ENCODE results near the gene ABRAXAS1. TPM values are rescaled to one million over a fixed set of nuclear protein-coding genes. Genes with fewer than 3 reads are reported as not detected.

ABRAXAS1 gene
- total and polyA plus RNA-seq, 2 of the 13 experiments (the other 11 are each of a cell fraction or from before 2014, with no cell fraction given): 14.1 to 14.7 TPM

DNA sequence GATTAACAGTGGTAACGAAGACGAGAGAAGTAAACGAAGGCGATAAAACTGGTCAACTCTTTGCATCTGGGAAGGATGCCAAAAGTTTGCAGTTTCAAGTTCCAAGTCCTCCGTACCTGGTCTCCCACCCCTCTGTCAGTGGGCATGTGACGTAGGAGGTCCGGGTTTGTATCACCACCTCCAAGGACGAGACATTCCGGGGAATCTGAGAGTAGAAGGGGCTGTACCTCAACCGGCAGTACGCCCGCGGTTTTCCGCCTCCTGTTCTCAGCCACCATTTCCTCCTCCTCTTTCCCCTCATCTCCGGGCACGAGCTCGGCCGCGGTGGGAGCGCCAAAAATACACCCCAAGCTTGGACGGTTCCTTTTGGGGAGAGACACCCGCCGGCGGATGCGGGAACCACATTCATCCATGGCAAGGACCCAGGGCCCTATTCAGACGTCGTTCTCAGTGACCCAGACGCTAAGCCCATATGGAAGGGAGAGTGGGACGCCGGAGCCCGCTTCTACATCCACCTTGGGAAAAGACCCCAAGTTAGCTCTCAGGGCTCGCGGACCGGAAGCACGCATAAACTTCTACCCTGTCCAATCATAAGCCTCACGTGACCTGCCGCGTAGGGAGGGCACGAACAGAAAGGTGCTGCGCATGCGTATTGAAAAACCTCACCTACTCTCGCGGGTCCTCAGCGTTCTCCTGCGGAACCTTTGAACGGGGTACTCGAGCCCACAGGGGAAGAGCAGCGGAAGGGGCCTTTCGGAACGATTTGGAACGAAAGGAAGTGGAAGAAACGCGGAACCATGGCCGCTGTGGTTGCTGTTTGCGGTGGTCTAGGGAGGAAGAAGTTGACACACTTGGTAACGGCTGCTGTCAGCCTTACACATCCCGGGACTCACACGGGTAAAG, 29.4 kb downstream of the ABRAXAS1 start, which contains the start of the genes HELQ and MRPS18C (continued):
- TF ChIP-seq, protein P1, sequence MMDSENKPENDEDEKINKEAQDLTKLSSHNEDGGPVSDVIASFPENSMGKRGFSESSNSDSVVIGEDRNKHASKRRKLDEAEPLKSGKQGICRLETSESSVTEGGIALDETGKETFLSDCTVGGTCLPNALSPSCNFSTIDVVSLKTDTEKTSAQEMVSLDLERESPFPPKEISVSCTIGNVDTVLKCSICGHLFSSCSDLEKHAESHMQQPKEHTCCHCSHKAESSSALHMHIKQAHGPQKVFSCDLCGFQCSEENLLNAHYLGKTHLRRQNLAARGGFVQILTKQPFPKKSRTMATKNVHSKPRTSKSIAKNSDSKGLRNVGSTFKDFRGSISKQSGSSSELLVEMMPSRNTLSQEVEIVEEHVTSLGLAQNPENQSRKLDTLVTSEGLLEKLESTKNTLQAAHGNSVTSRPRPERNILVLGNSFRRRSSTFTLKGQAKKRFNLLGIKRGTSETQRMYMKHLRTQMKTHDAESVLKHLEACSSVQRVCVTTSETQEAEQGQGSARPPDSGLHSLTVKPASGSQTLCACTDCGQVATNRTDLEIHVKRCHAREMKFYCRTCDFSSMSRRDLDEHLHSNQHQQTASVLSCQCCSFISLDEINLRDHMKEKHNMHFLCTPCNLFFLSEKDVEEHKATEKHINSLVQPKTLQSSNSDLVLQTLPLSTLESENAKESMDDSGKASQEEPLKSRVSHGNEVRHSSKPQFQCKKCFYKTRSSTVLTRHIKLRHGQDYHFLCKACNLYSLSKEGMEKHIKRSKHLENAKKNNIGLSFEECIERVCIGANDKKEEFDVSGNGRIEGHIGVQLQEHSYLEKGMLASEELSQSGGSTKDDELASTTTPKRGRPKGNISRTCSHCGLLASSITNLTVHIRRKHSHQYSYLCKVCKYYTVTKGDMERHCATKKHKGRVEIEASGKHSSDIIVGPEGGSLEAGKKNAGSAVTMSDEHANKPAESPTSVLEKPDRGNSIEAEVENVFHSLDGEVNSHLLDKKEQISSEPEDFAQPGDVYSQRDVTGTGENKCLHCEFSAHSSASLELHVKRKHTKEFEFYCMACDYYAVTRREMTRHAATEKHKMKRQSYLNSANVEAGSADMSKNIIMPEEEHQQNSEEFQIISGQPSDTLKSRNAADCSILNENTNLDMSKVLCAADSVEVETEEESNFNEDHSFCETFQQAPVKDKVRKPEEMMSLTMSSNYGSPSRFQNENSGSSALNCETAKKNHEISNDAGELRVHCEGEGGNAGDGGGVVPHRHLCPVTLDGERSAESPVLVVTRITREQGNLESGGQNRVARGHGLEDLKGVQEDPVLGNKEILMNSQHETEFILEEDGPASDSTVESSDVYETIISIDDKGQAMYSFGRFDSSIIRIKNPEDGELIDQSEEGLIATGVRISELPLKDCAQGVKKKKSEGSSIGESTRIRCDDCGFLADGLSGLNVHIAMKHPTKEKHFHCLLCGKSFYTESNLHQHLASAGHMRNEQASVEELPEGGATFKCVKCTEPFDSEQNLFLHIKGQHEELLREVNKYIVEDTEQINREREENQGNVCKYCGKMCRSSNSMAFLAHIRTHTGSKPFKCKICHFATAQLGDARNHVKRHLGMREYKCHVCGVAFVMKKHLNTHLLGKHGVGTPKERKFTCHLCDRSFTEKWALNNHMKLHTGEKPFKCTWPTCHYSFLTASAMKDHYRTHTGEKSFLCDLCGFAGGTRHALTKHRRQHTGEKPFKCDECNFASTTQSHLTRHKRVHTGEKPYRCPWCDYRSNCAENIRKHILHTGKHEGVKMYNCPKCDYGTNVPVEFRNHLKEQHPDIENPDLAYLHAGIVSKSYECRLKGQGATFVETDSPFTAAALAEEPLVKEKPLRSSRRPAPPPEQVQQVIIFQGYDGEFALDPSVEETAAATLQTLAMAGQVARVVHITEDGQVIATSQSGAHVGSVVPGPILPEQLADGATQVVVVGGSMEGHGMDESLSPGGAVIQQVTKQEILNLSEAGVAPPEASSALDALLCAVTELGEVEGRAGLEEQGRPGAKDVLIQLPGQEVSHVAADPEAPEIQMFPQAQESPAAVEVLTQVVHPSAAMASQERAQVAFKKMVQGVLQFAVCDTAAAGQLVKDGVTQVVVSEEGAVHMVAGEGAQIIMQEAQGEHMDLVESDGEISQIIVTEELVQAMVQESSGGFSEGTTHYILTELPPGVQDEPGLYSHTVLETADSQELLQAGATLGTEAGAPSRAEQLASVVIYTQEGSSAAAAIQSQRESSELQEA (CRISPR knock-in tag; IDR thresholded peaks at IDR 0.05; ENCODE audit: not compliant biosample characterization): no peak
- TF ChIP-seq, protein P2, sequence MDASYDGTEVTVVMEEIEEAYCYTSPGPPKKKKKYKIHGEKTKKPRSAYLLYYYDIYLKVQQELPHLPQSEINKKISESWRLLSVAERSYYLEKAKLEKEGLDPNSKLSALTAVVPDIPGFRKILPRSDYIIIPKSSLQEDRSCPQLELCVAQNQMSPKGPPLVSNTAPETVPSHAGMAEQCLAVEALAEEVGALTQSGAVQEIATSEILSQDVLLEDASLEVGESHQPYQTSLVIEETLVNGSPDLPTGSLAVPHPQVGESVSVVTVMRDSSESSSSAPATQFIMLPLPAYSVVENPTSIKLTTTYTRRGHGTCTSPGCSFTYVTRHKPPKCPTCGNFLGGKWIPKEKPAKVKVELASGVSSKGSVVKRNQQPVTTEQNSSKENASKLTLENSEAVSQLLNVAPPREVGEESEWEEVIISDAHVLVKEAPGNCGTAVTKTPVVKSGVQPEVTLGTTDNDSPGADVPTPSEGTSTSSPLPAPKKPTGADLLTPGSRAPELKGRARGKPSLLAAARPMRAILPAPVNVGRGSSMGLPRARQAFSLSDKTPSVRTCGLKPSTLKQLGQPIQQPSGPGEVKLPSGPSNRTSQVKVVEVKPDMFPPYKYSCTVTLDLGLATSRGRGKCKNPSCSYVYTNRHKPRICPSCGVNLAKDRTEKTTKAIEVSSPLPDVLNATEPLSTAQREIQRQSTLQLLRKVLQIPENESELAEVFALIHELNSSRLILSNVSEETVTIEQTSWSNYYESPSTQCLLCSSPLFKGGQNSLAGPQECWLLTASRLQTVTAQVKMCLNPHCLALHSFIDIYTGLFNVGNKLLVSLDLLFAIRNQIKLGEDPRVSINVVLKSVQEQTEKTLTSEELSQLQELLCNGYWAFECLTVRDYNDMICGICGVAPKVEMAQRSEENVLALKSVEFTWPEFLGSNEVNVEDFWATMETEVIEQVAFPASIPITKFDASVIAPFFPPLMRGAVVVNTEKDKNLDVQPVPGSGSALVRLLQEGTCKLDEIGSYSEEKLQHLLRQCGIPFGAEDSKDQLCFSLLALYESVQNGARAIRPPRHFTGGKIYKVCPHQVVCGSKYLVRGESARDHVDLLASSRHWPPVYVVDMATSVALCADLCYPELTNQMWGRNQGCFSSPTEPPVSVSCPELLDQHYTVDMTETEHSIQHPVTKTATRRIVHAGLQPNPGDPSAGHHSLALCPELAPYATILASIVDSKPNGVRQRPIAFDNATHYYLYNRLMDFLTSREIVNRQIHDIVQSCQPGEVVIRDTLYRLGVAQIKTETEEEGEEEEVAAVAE (CRISPR knock-in tag; IDR thresholded peaks at IDR 0.05; ENCODE audit: borderline replicate concordance): peak; percentile 90
- TF ChIP-seq ZNF451 (CRISPR knock-in tag; IDR thresholded peaks at IDR 0.05): no peak
- no peak for TF ChIP-seq ZNF180 (CRISPR knock-in tag; IDR thresholded peaks at IDR 0.05; ENCODE audit: borderline replicate concordance, low read depth)
- TF ChIP-seq, protein P3, sequence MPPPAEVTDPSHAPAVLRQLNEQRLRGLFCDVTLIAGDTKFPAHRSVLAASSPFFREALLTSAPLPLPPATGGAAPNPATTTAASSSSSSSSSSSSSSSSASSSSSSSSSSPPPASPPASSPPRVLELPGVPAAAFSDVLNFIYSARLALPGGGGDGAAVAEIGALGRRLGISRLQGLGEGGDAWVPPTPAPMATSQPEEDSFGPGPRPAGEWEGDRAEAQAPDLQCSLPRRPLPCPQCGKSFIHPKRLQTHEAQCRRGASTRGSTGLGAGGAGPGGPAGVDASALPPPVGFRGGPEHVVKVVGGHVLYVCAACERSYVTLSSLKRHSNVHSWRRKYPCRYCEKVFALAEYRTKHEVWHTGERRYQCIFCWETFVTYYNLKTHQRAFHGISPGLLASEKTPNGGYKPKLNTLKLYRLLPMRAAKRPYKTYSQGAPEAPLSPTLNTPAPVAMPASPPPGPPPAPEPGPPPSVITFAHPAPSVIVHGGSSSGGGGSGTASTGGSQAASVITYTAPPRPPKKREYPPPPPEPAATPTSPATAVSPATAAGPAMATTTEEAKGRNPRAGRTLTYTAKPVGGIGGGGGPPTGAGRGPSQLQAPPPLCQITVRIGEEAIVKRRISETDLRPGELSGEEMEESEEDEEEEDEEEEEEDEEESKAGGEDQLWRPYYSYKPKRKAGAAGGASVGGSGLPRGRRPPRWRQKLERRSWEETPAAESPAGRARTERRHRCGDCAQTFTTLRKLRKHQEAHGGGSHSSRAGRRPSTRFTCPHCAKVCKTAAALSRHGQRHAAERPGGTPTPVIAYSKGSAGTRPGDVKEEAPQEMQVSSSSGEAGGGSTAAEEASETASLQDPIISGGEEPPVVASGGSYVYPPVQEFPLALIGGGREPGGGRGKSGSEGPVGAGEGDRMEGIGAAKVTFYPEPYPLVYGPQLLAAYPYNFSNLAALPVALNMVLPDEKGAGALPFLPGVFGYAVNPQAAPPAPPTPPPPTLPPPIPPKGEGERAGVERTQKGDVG (CRISPR knock-in tag; IDR thresholded peaks at IDR 0.05; ENCODE audit: borderline replicate concordance): peak; percentile 91; the same call in 1 of the 2 replicates
- peak; percentile 73 for TF ChIP-seq ZBTB7B (CRISPR knock-in tag; IDR thresholded peaks at IDR 0.05)
- peak; percentile 100 for TF ChIP-seq BHLHE40 (IDR thresholded peaks at IDR 0.05; ENCODE audit: low read length)
- TF ChIP-seq, protein P4, sequence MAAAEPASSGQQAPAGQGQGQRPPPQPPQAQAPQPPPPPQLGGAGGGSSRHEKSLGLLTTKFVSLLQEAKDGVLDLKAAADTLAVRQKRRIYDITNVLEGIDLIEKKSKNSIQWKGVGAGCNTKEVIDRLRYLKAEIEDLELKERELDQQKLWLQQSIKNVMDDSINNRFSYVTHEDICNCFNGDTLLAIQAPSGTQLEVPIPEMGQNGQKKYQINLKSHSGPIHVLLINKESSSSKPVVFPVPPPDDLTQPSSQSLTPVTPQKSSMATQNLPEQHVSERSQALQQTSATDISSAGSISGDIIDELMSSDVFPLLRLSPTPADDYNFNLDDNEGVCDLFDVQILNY (CRISPR knock-in tag; conservative IDR thresholded peaks at IDR 0.05): no peak; the same call in 1 of the 2 replicates
- peak; percentile 72; the same call in 1 of the 2 replicates for TF ChIP-seq RXRB (CRISPR knock-in tag; IDR thresholded peaks at IDR 0.05; ENCODE audit: borderline replicate concordance)
- peak; percentile 98 for TF ChIP-seq ZNF614 (CRISPR knock-in tag; IDR thresholded peaks at IDR 0.05; ENCODE audit: borderline replicate concordance)

Measured in HepG2 (cell line).